ENCODE measurements around the gene SLN. TPM values are rescaled to one million over a fixed set of nuclear protein-coding genes. Genes with fewer than 3 reads are reported as not detected.

SLN gene
- total RNA-seq, 1 donor from 2014 or later: not detected

DNA sequence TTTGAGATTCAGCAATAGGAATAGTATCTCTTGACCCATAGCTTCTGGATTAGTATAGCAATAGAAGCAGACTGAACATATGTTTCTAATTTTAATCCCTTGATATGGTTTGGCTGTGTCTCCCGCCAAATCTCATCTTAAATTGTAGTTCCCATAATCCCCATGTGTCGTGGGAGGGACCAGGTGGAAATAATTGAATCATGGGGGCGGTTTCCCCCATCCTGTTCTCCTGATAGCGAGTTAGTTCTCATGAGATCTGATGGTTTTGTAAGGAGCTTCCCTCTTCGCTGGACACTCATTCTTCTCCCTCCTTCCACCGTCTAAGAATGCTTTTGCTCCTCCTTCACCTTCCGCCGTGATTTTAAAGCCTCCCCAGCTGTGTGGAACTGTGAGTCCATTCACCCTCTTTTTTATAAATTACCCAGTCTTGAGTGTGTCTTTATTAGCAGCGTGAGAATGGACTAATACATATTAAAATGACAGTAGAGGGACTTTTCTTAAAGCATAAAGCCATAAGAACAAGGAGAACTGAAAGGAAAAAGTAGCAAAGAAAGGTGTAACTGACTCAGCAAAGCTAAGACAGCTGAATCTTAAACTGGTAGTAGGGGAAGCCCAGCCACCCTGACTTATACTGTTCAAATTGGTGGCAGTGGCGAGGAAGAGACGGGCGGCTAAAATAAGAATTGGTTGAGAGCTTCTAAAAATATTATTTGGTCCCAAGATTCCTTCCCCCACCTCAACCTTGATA is 20.3 kb upstream of the SLN start:
- DNase-seq (ENCODE audit: low spot score in 2 of 2): no peak
- Histone ChIP-seq H3K27me3 (no peaks in the 10 kb centered on the region), H3K36me3 (no peaks in the 10 kb centered on the region), H3K4me3 (no peak overlapping the region), H3K4me1 (no peaks in the 10 kb centered on the region), H3K27ac (no peak overlapping the region), H3K9me3 (no peaks in the 10 kb centered on the region)
- TF ChIP-seq, protein P1, sequence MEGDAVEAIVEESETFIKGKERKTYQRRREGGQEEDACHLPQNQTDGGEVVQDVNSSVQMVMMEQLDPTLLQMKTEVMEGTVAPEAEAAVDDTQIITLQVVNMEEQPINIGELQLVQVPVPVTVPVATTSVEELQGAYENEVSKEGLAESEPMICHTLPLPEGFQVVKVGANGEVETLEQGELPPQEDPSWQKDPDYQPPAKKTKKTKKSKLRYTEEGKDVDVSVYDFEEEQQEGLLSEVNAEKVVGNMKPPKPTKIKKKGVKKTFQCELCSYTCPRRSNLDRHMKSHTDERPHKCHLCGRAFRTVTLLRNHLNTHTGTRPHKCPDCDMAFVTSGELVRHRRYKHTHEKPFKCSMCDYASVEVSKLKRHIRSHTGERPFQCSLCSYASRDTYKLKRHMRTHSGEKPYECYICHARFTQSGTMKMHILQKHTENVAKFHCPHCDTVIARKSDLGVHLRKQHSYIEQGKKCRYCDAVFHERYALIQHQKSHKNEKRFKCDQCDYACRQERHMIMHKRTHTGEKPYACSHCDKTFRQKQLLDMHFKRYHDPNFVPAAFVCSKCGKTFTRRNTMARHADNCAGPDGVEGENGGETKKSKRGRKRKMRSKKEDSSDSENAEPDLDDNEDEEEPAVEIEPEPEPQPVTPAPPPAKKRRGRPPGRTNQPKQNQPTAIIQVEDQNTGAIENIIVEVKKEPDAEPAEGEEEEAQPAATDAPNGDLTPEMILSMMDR (IDR thresholded peaks at IDR 0.05): no peak
- intact Hi-C loops (cut with DNase I): no loop called here

- Histone ChIP-seq H3K36me3 (no peaks in the 10 kb centered on the region), H3K4me3 (no peak overlapping the region), H3K9me3 (no peaks in the 10 kb centered on the region), H3K27ac (no peak overlapping the region), H3K27me3 (no peaks in the 10 kb centered on the region), H3K4me1 (no peaks in the 10 kb centered on the region)
- TF ChIP-seq, protein P1 (IDR thresholded peaks at IDR 0.05): no peak
- DNase-seq (ENCODE audit: low spot score in 2 of 2): no peak
- intact Hi-C loops (cut with DNase I): no loop called here
These were observed 10.8 kb upstream of the SLN start for GRCh38 chr11:107722662-107723061.

DNA sequence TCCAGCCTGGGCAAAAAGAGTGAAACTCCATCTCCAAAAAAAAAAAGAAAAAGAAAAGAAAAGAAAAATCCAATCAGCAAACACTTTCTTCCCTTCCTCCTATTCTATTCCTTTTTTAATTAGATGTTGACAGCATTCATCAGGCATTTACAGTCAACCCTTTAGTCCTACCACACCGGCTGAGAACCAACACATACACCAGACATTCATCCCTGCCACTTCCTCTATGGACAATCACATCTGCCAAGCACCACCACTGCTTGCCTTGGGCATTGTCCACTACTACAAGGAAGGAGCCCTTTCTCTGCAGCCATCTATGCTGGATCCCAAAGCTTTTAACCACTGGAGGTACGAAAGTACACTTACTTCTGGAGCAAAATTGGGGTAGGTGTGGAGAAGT is 9.4 kb upstream of the SLN start:
- Histone ChIP-seq H3K4me3 (no peak overlapping the region), H3K36me3 (no peaks in the 10 kb centered on the region), H3K27ac (no peak overlapping the region), H3K9me3 (no peaks in the 10 kb centered on the region), H3K4me1 (no peaks in the 10 kb centered on the region), H3K27me3 (no peaks in the 10 kb centered on the region)
- intact Hi-C loops (cut with DNase I): no loop called here
- TF ChIP-seq, protein P1 (IDR thresholded peaks at IDR 0.05): no peak
- DNase-seq (ENCODE audit: low spot score in 2 of 2): no peak

GRCh38 chr11:107720303-107720774 is 8.5 kb upstream of the SLN start:
- intact Hi-C loops (cut with DNase I): no loop called here

DNA sequence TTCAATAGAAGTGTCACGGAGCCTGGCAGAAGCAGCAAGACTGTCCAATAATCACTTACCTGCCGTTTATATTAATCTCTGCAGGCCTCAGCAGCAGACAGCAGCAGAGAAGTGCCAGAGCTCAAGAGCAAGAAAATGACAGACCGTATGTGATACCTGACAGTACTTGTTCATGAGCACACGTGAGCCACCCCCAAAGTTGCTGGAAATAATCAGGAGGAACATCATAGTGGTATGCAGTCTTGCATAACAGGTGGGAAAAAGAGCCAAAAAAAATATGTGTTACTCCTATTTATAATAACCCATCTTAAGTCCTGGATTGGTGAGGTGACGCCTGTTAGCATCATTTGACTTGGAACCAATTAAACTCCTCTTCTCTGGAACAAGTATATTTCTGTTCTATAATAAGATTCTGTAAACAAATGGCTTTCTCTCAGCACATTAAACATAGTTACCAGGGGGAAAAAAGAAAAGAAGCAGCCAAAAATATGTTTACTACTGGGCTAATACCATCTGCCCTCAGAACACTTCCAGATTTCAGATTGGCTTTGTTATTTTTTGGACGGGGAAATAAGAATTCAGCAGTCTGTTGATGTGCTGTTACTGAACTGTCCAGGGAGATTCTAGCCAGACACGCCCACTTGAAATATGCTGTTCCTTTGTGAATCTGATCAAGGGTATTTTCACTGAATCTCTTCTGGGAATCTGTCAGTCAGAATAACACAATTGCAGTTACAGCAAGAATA is 7.9 kb upstream of the SLN start:
- Histone ChIP-seq H3K27ac (no peak overlapping the region), H3K4me3 (no peak overlapping the region), H3K4me1 (no peaks in the 10 kb centered on the region), H3K27me3 (no peaks in the 10 kb centered on the region), H3K36me3 (no peaks in the 10 kb centered on the region), H3K9me3 (no peaks in the 10 kb centered on the region)
- intact Hi-C loops (cut with DNase I): no loop called here
- DNase-seq (ENCODE audit: low spot score in 2 of 2): no peak
- TF ChIP-seq, protein P1 (IDR thresholded peaks at IDR 0.05): no peak

More at GRCh38 chr11:107720303-107720774, 8.5 kb upstream of the SLN start:
- no peaks in the 10 kb centered on the region for H3K27me3 ChIP-seq
- no peaks in the 10 kb centered on the region for H3K36me3 ChIP-seq
- H3K4me3 ChIP-seq: no peak overlapping the region
- H3K4me1 ChIP-seq: no peaks in the 10 kb centered on the region
- TF ChIP-seq, protein P1 (IDR thresholded peaks at IDR 0.05): no peak
- no peak overlapping the region for H3K27ac ChIP-seq
- H3K9me3 ChIP-seq: no peaks in the 10 kb centered on the region
- DNase-seq (ENCODE audit: low spot score in 2 of 2): no peak

All from ascending aorta (tissue), 2 donors.